Gastroesophageal sphincter (tissue), 3 donors: Measurements from ENCODE around the gene MYO1F.

Experiments used
- EP300 ChIP-seq: sonication (generic); formaldehyde crosslinking; IDR thresholded peaks from one replicate; pipeline ENCODE4 v1.6.1; 2017; ENCODE audit warnings: antibody characterized with exemption, mild to moderate bottlenecking
- TF ChIP-seq, protein P1 (sequence below), 4 experiments: fragments of 200-600 bp in 2 of 4; fragments of 450-650 bp in 2 of 4; sonication (generic) in 1 of 4; IDR thresholded peaks; one replicate each; pipeline ENCODE4 v1.5.1; 2017 to 2019; ENCODE audit warnings: antibody characterized with exemption in 4 of 4, mild to moderate bottlenecking in 2 of 4, moderate library complexity in 2 of 4

DNA sequence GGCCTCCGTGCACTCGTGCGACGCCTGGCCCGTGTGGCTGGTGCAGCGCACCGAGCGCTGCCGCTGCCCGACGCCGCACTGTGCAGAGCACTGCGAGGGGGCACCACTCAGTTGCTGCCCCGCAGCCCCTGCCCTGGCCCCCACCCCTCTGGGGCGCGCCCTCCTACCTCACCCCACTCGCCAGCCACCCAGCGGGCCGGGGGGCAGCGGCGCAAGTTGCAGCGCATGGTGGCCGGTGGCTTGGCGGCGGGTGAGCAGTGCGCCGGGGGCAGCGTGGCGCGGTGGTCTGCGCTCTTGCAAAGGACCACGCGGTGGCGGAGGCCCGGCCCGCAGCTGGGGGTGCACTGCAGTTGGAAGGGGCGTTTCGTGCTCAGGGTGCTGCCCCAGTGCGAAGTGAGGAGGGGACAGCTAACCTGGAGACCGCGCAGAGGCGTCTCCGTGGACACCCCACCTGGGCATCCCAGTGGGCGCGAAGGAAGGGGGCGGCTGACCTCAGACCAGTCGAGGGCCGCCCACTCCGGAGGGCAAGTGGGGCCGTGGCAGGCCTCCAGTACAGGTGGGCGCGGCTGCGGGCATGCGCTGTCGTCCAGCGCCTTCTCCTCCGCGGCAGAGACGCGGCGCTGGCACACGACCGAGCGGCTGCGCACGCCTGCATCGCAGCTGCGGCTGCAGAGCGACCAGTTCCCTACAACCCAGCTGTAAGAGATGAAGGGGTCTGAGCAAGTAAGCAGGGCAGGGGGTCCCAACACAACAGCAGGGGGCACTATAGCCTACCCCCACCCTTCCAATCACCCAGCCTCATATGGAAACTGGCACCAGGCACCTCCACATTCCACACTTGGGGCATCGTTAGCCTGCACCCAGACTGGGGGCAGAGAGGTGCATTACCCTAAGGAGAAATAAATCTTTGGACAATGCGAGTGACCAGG, 8.0 kb upstream of the MYO1F start:
- TF ChIP-seq, protein P1, sequence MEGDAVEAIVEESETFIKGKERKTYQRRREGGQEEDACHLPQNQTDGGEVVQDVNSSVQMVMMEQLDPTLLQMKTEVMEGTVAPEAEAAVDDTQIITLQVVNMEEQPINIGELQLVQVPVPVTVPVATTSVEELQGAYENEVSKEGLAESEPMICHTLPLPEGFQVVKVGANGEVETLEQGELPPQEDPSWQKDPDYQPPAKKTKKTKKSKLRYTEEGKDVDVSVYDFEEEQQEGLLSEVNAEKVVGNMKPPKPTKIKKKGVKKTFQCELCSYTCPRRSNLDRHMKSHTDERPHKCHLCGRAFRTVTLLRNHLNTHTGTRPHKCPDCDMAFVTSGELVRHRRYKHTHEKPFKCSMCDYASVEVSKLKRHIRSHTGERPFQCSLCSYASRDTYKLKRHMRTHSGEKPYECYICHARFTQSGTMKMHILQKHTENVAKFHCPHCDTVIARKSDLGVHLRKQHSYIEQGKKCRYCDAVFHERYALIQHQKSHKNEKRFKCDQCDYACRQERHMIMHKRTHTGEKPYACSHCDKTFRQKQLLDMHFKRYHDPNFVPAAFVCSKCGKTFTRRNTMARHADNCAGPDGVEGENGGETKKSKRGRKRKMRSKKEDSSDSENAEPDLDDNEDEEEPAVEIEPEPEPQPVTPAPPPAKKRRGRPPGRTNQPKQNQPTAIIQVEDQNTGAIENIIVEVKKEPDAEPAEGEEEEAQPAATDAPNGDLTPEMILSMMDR (IDR thresholded peaks at IDR 0.05): no peak
- TF ChIP-seq EP300: no peak
